ENCODE measurements around the gene CFAP97.

CFAP97 gene

GRCh38 chr4:185138161-185138560, 65.6 kb downstream of the CFAP97 start:
- Histone ChIP-seq H2AFZ (no peak overlapping the region), H3K36me3 (ENCODE audit: control insufficient read depth, insufficient read depth, low read length) (no peaks in the 10 kb centered on the region), H3K9me3 (ENCODE audit: control insufficient read depth, low read length) (no peaks in the 10 kb centered on the region), H3K4me2 (ENCODE audit: low read length) (no peak overlapping the region), H3K27ac (no peak overlapping the region), H3K27me3 (ENCODE audit: control insufficient read depth, insufficient read depth, low read length) (no peaks in the 10 kb centered on the region), H3K4me1 (no peaks in the 10 kb centered on the region), H3K4me3 (ENCODE audit: low read depth, low read length) (no peak overlapping the region), H3K79me2 (no peaks in the 10 kb centered on the region), H3K9ac (no peak overlapping the region)
- TF ChIP-seq CTCF (IDR thresholded peaks at IDR 0.05), result no peak

- H3K79me2 ChIP-seq, result no peaks in the 10 kb centered on the region
- TF ChIP-seq CTCF (IDR thresholded peaks at IDR 0.05), result no peak
- H3K27me3 ChIP-seq (ENCODE audit: control insufficient read depth, insufficient read depth, low read length), result no peaks in the 10 kb centered on the region
- H3K9ac ChIP-seq, result no peak overlapping the region
- H3K9me3 ChIP-seq (ENCODE audit: control insufficient read depth, low read length), result no peaks in the 10 kb centered on the region
- peak overlapping the region; percentile 59 for H3K27ac ChIP-seq
- peak overlapping the region; percentile 76 for H2AFZ ChIP-seq
- H3K4me3 ChIP-seq (ENCODE audit: low read depth, low read length), result no peak overlapping the region
- peak overlapping the region; percentile 43 for H3K4me2 ChIP-seq (ENCODE audit: low read length)
- H3K4me1 ChIP-seq, result no peaks in the 10 kb centered on the region
- no peaks in the 10 kb centered on the region for H3K36me3 ChIP-seq (ENCODE audit: control insufficient read depth, insufficient read depth, low read length)
Measured at GRCh38 chr4:185137233-185137925, 66.4 kb downstream of the CFAP97 start.

GRCh38 chr4:185134307-185134869, 69.4 kb downstream of the CFAP97 start:
- no peaks in the 10 kb centered on the region for H3K36me3 ChIP-seq (ENCODE audit: control insufficient read depth, insufficient read depth, low read length)
- H3K4me1 ChIP-seq, result no peaks in the 10 kb centered on the region
- H3K4me3 ChIP-seq (ENCODE audit: low read depth, low read length), result no peak overlapping the region
- H3K79me2 ChIP-seq, result no peaks in the 10 kb centered on the region
- no peak overlapping the region for H2AFZ ChIP-seq
- H3K27ac ChIP-seq, result no peak overlapping the region
- H3K9me3 ChIP-seq (ENCODE audit: control insufficient read depth, low read length), result no peaks in the 10 kb centered on the region
- no peaks in the 10 kb centered on the region for H3K27me3 ChIP-seq (ENCODE audit: control insufficient read depth, insufficient read depth, low read length)
- H3K4me2 ChIP-seq (ENCODE audit: low read length), result no peak overlapping the region
- peak; percentile 70 for TF ChIP-seq CTCF (IDR thresholded peaks at IDR 0.05)
- no peak overlapping the region for H3K9ac ChIP-seq

GRCh38 chr4:185128272-185129119, 75.3 kb downstream of the CFAP97 start:
- Histone ChIP-seq H3K27me3 (ENCODE audit: control insufficient read depth, insufficient read depth, low read length) (no peaks in the 10 kb centered on the region), H3K9ac (no peak overlapping the region), H3K36me3 (ENCODE audit: control insufficient read depth, insufficient read depth, low read length) (no peaks in the 10 kb centered on the region), H3K4me1 (no peaks in the 10 kb centered on the region), H3K4me2 (ENCODE audit: low read length) (peak overlapping the region; percentile 78), H3K79me2 (no peaks in the 10 kb centered on the region), H3K4me3 (ENCODE audit: low read depth, low read length) (peak overlapping the region; percentile 46), H2AFZ (peak overlapping the region; percentile 93), H3K9me3 (ENCODE audit: control insufficient read depth, low read length) (no peaks in the 10 kb centered on the region), H3K27ac (no peak overlapping the region)
- no peak for TF ChIP-seq CTCF (IDR thresholded peaks at IDR 0.05)
